Stomach (tissue), 4 donors: ENCODE results near the gene FAM171A1.

ENCODE experiments used
- EP300 ChIP-seq: sonication (generic); formaldehyde crosslinking; IDR thresholded peaks from one replicate; pipeline ENCODE4 v1.6.1; 2017; ENCODE audit warnings: antibody characterized with exemption
- POLR2A ChIP-seq, 4 donors: fragments of 450-650 bp; IDR thresholded peaks; one replicate each; pipeline ENCODE4 v1.6.1; 2016; ENCODE audit warnings: antibody characterized with exemption in 4 of 4, control low read depth in 2 of 4, mild to moderate bottlenecking in 1 of 4, moderate library complexity in 1 of 4
- TF ChIP-seq, protein P1 (sequence below), 7 experiments: fragments of 450-650 bp in 4 of 7; fragments of 200-600 bp in 3 of 7; sonication (generic) in 3 of 7; IDR thresholded peaks; one replicate each; pipeline ENCODE4 v1.5.1; 2016 to 2019; ENCODE audit warnings: antibody characterized with exemption in 7 of 7, control low read depth in 2 of 7, mild to moderate bottlenecking in 1 of 7

DNA sequence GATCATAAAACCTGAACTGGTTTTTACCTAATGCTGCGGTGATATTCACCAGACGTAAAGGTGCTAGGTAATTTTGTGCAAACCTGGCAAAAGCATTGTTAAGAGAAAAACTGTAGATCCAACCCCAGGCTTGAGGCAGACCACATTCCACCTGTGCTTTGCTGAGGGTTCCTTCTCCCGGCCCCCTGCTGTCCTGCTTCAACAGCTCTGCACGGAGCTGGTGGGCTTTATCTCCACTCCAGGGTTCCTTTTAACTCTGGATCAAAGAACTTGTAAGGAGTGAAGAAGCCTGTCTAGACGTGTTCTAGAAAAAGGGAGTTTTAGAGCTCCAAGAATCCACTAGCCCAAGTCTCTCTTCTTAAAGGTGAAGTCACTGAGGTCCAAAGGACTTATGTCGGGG, 115.1 kb downstream of the FAM171A1 start:
- TF ChIP-seq, protein P1, sequence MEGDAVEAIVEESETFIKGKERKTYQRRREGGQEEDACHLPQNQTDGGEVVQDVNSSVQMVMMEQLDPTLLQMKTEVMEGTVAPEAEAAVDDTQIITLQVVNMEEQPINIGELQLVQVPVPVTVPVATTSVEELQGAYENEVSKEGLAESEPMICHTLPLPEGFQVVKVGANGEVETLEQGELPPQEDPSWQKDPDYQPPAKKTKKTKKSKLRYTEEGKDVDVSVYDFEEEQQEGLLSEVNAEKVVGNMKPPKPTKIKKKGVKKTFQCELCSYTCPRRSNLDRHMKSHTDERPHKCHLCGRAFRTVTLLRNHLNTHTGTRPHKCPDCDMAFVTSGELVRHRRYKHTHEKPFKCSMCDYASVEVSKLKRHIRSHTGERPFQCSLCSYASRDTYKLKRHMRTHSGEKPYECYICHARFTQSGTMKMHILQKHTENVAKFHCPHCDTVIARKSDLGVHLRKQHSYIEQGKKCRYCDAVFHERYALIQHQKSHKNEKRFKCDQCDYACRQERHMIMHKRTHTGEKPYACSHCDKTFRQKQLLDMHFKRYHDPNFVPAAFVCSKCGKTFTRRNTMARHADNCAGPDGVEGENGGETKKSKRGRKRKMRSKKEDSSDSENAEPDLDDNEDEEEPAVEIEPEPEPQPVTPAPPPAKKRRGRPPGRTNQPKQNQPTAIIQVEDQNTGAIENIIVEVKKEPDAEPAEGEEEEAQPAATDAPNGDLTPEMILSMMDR (IDR thresholded peaks at IDR 0.05), result no peak
- TF ChIP-seq POLR2A (IDR thresholded peaks at IDR 0.05), result no peak
- TF ChIP-seq EP300, result no peak
